ENCODE results near the gene HNRNPUL2. TPM values are rescaled to one million over a fixed set of nuclear protein-coding genes. Genes with fewer than 3 reads are reported as not detected.

The HNRNPUL2 gene
- total and polyA plus RNA-seq, 10 of the 15 experiments (the other 5 are each of a cell fraction or from before 2014, with no cell fraction given) = 1.6 to 72.2 (median 14.9) TPM

DNA sequence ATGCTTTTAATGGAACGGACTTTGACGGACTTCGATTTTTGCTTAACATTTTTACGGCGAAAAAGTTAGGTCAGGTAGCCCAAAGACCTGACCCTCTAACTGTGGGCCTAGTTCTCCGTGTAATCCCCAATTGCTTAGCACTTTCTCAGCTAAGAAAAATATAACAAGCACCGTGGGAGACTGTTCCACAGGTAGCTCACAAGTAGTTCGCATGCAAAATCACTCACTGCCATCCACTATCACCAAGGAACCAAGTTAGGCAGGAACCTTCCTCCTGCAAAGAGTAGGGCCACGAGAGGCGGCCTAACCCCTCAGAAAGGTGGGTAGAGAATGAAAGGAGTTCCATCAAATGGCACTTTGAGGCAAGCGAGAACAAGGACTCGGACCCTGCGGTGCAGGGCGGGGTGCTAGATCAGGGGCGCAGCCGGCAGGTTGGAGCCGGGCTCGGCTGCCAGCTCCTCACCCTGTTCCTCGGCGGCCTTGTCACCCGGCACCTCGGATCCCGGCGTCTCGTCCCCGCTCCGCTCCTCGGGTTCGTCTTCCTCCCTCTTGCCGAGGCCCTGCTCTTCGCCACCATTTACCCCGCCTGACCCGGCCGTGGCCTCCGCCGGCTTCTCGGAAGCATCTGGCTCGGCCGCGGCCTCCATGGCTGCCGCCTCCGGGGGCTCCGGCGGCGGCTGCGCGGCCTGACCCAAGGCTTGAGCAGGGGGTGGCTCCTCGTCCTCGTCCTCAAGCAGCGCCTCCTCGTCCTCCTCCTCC lies 922 bp downstream of the HNRNPUL2 start (continued):
- TF ChIP-seq DPF2 (IDR thresholded peaks at IDR 0.05) = no peak
- no peak for TF ChIP-seq EZH2 (IDR thresholded peaks at IDR 0.05; ENCODE audit: borderline replicate concordance, control insufficient read depth, low read depth, low read length)
- no peak for TF ChIP-seq JUNB (IDR thresholded peaks at IDR 0.05)
- TF ChIP-seq YBX1 (IDR thresholded peaks at IDR 0.05) = no peak
- no peak for TF ChIP-seq POLR2AphosphoS2 (IDR thresholded peaks at IDR 0.05; ENCODE audit: low read depth, low read length)
- TF ChIP-seq RAD21 (IDR thresholded peaks at IDR 0.05; ENCODE audit: insufficient read depth, low read depth, low read length) = no peak
- TF ChIP-seq CHD1 (IDR thresholded peaks at IDR 0.05; ENCODE audit: low read depth, low read length) = 0 out of 2 replicates have a peak, but pooled peaks have one; percentile 17
- TF ChIP-seq RB1 (IDR thresholded peaks at IDR 0.05; ENCODE audit: borderline replicate concordance) = no peak
- TF ChIP-seq PAX5 (IDR thresholded peaks at IDR 0.05; ENCODE audit: borderline replicate concordance, low read depth, low read length) = 0 out of 2 replicates have a peak, but pooled peaks have one; percentile 22

GRCh38 chr11:62725646-62726045 lies 1.6 kb downstream of the HNRNPUL2 start:
- ATAC-seq = no peak
- Histone ChIP-seq H3K4me1 (ENCODE audit: control insufficient read depth, insufficient read depth, low read length) (no peaks in the 10 kb centered on the region; the same call in 1 of the 2 replicates), H3K4me3 (peak overlapping the region; percentile 100), H2AFZ (ENCODE audit: control insufficient read depth, low read depth, low read length) (no peak overlapping the region), H3K79me2 (ENCODE audit: control insufficient read depth, insufficient read depth, low read length) (peaks cover 80% of the 10 kb centered on the region), H3K27ac (ENCODE audit: control insufficient read depth, insufficient read depth) (peak overlapping the region; percentile 94), H4K20me1 (ENCODE audit: control insufficient read depth, insufficient read depth) (peaks cover 11% of the 10 kb centered on the region; the same call in 1 of the 2 replicates), H3K27me3 (replicated peaks in 1 of 2; ENCODE audit: control insufficient read depth in 2 of 2, insufficient read depth in 2 of 2, low read length in 1 of 2) (no peaks in the 10 kb centered on the region), H3K9me3 (replicated peaks; ENCODE audit: control insufficient read depth, insufficient read depth, low read length) (no peaks in the 10 kb centered on the region; the same call in 2 of the 3 replicates), H3K36me3 (ENCODE audit: control insufficient read depth in 2 of 2, insufficient read depth in 2 of 2, low read length in 1 of 2) (peaks cover 9 to 39% of the 10 kb centered on the region in 2 experiments), H3K9ac (ENCODE audit: control insufficient read depth, insufficient read depth, low read length) (peak overlapping the region; percentile 91), H3K4me2 (ENCODE audit: control insufficient read depth, insufficient read depth) (peak overlapping the region; percentile 81)
- WGBS (ENCODE audit: insufficient coverage, insufficient replicate concordance, low lambda C conversion rate, missing lambda C conversion rate) = 0% methylated on average over 7 of the region's 7 CpGs
- SMC1A ChIA-PET (ENCODE audit: uncharacterized antibody, unreplicated experiment) = interaction anchor here (1.0 to 4.8 kb wide), 6 partner anchors 15 to 134 kb away, joined by 3 to 26 read pairs (median 4); partner anchors contain the start of genes TUT1 and ZBTB3
- DNase-seq (ENCODE audit: low read depth, low spot score) = no peak
- TF ChIP-seq WRNIP1 (IDR thresholded peaks at IDR 0.05; ENCODE audit: borderline replicate concordance, low read depth, low read length) (peak; percentile 91; the same call in 1 of the 2 replicates), CHD1 (IDR thresholded peaks at IDR 0.05; ENCODE audit: low read depth, low read length) (0 out of 2 replicates have a peak, but pooled peaks have one; percentile 72), SMAD5 (IDR thresholded peaks at IDR 0.05; ENCODE audit: low read depth) (0 out of 2 replicates have a peak, but pooled peaks have one; percentile 37), TAF1 (IDR thresholded peaks at IDR 0.05; ENCODE audit: borderline replicate concordance, low read depth, low read length) (no peak)
- CTCF ChIA-PET = interaction anchor here (0.6 to 2.2 kb wide), 5 partner anchors 45 to 301 kb away, joined by 3 to 7 read pairs (median 4); no protein-coding TSS in a partner anchor
- POLR2A ChIA-PET = interaction anchor here (0.6 to 6.8 kb wide), 10 partner anchors 11 to 134 kb away, joined by 3 to 79 read pairs (median 22); partner anchors contain the start of genes BSCL2, C11orf98, CSKMT and GNG3
- TSS peak; percentile 48 for BruUV-seq (replicated peaks)
- in situ Hi-C loops (cut with MboI) (no loop called here), intact Hi-C loops (cut with micrococcal nuclease; ENCODE audit: unreplicated experiment) (loop anchor here (5.0 kb wide), 2 partner anchors 47 to 123 kb away; partner anchors contain the start of genes MTA2 and TAF6L)
- no peak for FAIRE-seq
- RAD21 ChIA-PET (ENCODE audit: unreplicated experiment) = interaction anchor here (0.9 to 3.9 kb wide), 7 partner anchors 28 to 133 kb away, joined by 3 to 15 read pairs (median 3); partner anchors contain the start of genes C11orf98, CSKMT, TAF6L and ZBTB3

Data from GM12878 (cell line).